NK-92 treated with Interleukin-12 subunit alpha and Interleukin-12 subunit beta, amount 100 ng/mL, for 24 hours (cell line): ENCODE data around the gene MOG.
"Not testable (repeated sequence)": the region's sequence is repeated elsewhere in the genome, so short reads cannot be mapped to it uniquely, and the experiment has no call there.

Experiments used
- DNase-seq: peaks from one replicate; lab custom pipeline; 2025; lab: John Stamatoyannopoulos, UW

MOG gene

GRCh38 chr6:29641430-29642148, 15.3 kb upstream of the MOG start:
- DNase-seq, result no peak

GRCh38 chr6:29647927-29648642, 8.8 kb upstream of the MOG start:
- no peak for DNase-seq

- peak; percentile 94 for DNase-seq
Measured at GRCh38 chr6:29649701-29650673, 6.9 kb upstream of the MOG start.

- no peak for DNase-seq
Measured at GRCh38 chr6:29651413-29652197, 5.3 kb upstream of the MOG start.

- DNase-seq, result no peak
Measured at GRCh38 chr6:29652198-29652584, 4.7 kb upstream of the MOG start.

- peak; percentile 20 for DNase-seq
Measured at GRCh38 chr6:29653452-29654038, 3.3 kb upstream of the MOG start.

- no peak for DNase-seq
Measured at GRCh38 chr6:29655658-29656057, 1.2 kb upstream of the MOG start.

GRCh38 chr6:29656157-29656556, 735 bp upstream of the MOG start:
- DNase-seq, result no peak

- DNase-seq, result no peak
Measured at GRCh38 chr6:29661071-29661470, 4.2 kb downstream of the MOG start.

GRCh38 chr6:29661502-29662141, 4.7 kb downstream of the MOG start:
- DNase-seq, result not testable (repeated sequence)

GRCh38 chr6:29663300-29664042, 6.6 kb downstream of the MOG start:
- DNase-seq, result no peak

GRCh38 chr6:29665942-29666825, 9.3 kb downstream of the MOG start:
- DNase-seq, result no peak

- DNase-seq, result no peak
Measured at GRCh38 chr6:29666826-29667130, 9.9 kb downstream of the MOG start.

- DNase-seq, result no peak
Measured at GRCh38 chr6:29667158-29667557, 10.3 kb downstream of the MOG start.

GRCh38 chr6:29671026-29671425, 14.1 kb downstream of the MOG start:
- DNase-seq, result no peak

- DNase-seq, result not testable (repeated sequence)
Measured at GRCh38 chr6:29672116-29672515, 15.2 kb downstream of the MOG start.

- DNase-seq, result no peak
Measured at GRCh38 chr6:29673161-29673560, 16.3 kb downstream of the MOG start.

- DNase-seq, result no peak
Measured at GRCh38 chr6:29674008-29674407, 17.1 kb downstream of the MOG start.

GRCh38 chr6:29675561-29675960, 18.7 kb downstream of the MOG start:
- no peak for DNase-seq
